ENCODE measurements around the gene TBCD.

GRCh38 chr17:82929676-82930042 lies 177.8 kb downstream of the TBCD start:
- TF ChIP-seq CTCF (IDR thresholded peaks at IDR 0.05; ENCODE audit: low read depth, low read length) (no peak), EZH2phosphoT487 (IDR thresholded peaks at IDR 0.05; ENCODE audit: low read depth) (no peak)

All from OCI-LY3 (cell line).